ENCODE results near the gene DDX10.
A peak's percentile ranks its signal among the peaks of the same experiment; 100 is the strongest.
"Not testable (repeated sequence)": the region's sequence is repeated elsewhere in the genome, so short reads cannot be mapped to it uniquely, and the experiment has no call there.

The DDX10 gene

DNA sequence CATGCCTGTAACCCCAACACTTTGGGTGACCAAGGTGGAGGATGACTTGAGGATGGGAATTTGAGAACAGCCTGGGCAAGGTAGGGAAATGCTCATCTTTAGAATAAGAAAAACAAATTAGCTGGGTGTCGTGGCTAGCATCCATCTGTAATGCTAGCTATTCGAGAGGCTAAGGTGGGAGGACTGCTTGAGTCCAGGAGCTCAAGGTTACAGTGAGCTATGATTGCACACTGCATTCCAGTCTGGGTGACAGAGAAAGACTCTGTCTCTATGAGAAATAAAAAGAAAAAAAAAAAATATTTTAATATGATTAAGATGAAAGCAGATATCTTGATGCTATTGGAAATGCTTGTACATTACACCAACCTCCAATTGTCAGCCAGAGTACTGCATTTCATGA, 28.6 kb upstream of the DDX10 start:
- Histone ChIP-seq H3K27ac (ENCODE audit: low read depth, low read length) (no peak overlapping the region), H3K27me3 (ENCODE audit: control insufficient read depth, insufficient read depth, low read length) (no peaks in the 10 kb centered on the region), H3K9ac (ENCODE audit: low read length) (no peak overlapping the region), H3K4me1 (ENCODE audit: control insufficient read depth, insufficient read depth, low read length) (no peaks in the 10 kb centered on the region), H3K4me3 (ENCODE audit: low read length) (no peak overlapping the region), H3K36me3 (ENCODE audit: control insufficient read depth, insufficient read depth, low read length) (no peaks in the 10 kb centered on the region)

DNA sequence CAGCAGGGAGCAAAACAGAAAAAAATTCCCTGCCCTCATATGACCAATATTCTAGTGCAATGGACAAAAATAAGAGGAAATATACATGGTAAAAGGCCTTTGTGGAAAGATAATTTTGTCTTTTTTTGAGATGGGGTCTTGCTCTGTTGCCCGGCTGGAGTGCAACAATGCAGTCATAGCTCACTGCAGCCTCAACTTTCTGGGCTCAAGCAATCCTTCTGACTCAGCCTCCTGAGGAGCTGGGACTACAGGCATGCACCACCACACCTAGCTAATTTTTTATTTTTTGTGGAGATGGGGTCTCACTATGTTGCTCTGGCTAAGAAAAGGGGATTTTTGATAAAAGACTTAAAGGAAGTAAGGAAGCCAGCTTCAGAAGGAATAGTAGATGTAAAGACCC, 25.7 kb upstream of the DDX10 start:
- H3K27ac ChIP-seq (ENCODE audit: low read depth, low read length), result no peak overlapping the region
- H3K9ac ChIP-seq (ENCODE audit: low read length), result no peak overlapping the region
- H3K36me3 ChIP-seq (ENCODE audit: control insufficient read depth, insufficient read depth, low read length), result no peaks in the 10 kb centered on the region
- no peaks in the 10 kb centered on the region for H3K4me1 ChIP-seq (ENCODE audit: control insufficient read depth, insufficient read depth, low read length)
- H3K4me3 ChIP-seq (ENCODE audit: low read length), result no peak overlapping the region
- no peaks in the 10 kb centered on the region for H3K27me3 ChIP-seq (ENCODE audit: control insufficient read depth, insufficient read depth, low read length)

DNA sequence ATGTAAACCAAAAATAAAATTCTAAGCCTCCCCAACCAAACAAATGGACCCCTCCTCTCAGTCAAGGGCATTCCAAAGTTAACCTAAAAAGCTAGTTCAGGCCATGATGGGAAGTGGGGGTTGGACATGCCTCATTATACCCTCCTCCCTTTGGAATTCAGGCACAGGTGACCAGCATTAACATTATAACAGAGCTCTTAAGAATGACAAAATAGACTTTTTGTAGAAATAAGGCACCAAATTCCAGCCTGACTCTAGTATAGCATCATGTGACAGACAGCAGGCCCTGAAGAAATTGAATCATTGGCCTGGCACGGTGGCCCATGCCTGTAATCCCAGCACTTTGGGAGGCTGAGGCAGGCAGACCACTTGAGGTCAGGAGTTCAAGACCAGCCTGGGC, 23.1 kb upstream of the DDX10 start:
- not testable (repeated sequence) for H3K9ac ChIP-seq (ENCODE audit: low read length); H3K4me3 ChIP-seq (ENCODE audit: low read length); H3K27ac ChIP-seq (ENCODE audit: low read depth, low read length); H3K4me1 ChIP-seq (ENCODE audit: control insufficient read depth, insufficient read depth, low read length); H3K36me3 ChIP-seq (ENCODE audit: control insufficient read depth, insufficient read depth, low read length); H3K27me3 ChIP-seq (ENCODE audit: control insufficient read depth, insufficient read depth, low read length)

DNA sequence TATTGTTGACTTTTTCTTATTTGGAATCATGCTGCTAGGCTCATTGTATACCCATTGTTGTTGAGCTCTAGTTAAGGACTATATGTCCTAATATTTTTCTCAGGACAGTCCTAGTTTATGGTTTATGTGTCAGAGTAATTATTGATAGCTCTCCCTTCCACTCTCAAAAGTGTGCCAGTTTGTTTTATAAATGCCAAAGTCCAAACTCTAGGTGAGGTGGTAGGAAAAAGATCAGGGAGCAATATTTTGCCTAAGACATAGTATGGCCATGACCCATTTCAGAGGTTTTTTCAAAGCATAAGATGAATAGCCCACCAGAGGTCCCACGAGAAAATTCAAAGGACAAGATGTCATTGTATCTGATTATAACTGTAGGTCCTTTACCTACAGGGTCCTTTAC, 20.9 kb upstream of the DDX10 start:
- H3K27me3 ChIP-seq (ENCODE audit: control insufficient read depth, insufficient read depth, low read length), result no peaks in the 10 kb centered on the region
- no peak overlapping the region for H3K27ac ChIP-seq (ENCODE audit: low read depth, low read length)
- H3K9ac ChIP-seq (ENCODE audit: low read length), result no peak overlapping the region
- no peak overlapping the region for H3K4me3 ChIP-seq (ENCODE audit: low read length)
- H3K4me1 ChIP-seq (ENCODE audit: control insufficient read depth, insufficient read depth, low read length), result no peaks in the 10 kb centered on the region
- no peaks in the 10 kb centered on the region for H3K36me3 ChIP-seq (ENCODE audit: control insufficient read depth, insufficient read depth, low read length)

DNA sequence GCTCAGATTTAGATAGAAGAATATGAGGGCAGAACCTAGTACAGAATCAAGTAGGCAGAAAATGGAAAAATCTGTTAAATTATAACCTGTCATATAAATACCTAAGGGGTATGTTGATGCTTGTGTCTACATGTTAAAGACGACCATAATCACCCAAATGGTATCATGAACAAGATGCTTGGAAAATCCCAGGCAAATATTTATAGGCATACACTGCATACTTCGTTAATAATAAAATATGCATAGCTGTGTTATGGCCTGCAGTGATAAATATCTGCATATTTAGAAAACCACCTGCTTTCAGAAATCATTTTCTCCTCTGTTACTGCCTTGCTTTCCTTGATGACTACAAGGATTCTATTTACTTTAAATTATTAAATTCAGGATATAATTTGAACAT, 18.9 kb upstream of the DDX10 start:
- H3K4me3 ChIP-seq (ENCODE audit: low read length), result no peak overlapping the region
- no peak overlapping the region for H3K27ac ChIP-seq (ENCODE audit: low read depth, low read length)
- no peaks in the 10 kb centered on the region for H3K27me3 ChIP-seq (ENCODE audit: control insufficient read depth, insufficient read depth, low read length)
- H3K9ac ChIP-seq (ENCODE audit: low read length), result no peak overlapping the region
- no peaks in the 10 kb centered on the region for H3K36me3 ChIP-seq (ENCODE audit: control insufficient read depth, insufficient read depth, low read length)
- no peaks in the 10 kb centered on the region for H3K4me1 ChIP-seq (ENCODE audit: control insufficient read depth, insufficient read depth, low read length)

DNA sequence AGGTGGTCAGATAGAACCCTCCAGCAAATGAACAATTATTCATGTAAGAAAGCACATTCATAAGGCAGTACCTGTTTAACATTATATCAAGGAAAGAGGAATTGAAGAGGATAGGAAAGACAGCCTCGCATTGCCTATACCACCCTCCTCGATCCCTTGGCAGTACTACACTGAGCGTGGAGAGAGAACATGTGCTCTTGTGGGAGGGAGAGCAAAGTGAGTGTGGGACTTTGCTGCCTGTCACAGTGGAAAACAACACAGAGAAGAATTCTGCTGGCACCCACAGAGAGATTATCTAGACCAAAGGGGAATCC, 17.5 kb upstream of the DDX10 start:
- Histone ChIP-seq H3K4me1 (ENCODE audit: control insufficient read depth, insufficient read depth, low read length) (no peaks in the 10 kb centered on the region), H3K27me3 (ENCODE audit: control insufficient read depth, insufficient read depth, low read length) (no peaks in the 10 kb centered on the region), H3K27ac (ENCODE audit: low read depth, low read length) (no peak overlapping the region), H3K36me3 (ENCODE audit: control insufficient read depth, insufficient read depth, low read length) (no peaks in the 10 kb centered on the region), H3K9ac (ENCODE audit: low read length) (no peak overlapping the region), H3K4me3 (ENCODE audit: low read length) (no peak overlapping the region)

DNA sequence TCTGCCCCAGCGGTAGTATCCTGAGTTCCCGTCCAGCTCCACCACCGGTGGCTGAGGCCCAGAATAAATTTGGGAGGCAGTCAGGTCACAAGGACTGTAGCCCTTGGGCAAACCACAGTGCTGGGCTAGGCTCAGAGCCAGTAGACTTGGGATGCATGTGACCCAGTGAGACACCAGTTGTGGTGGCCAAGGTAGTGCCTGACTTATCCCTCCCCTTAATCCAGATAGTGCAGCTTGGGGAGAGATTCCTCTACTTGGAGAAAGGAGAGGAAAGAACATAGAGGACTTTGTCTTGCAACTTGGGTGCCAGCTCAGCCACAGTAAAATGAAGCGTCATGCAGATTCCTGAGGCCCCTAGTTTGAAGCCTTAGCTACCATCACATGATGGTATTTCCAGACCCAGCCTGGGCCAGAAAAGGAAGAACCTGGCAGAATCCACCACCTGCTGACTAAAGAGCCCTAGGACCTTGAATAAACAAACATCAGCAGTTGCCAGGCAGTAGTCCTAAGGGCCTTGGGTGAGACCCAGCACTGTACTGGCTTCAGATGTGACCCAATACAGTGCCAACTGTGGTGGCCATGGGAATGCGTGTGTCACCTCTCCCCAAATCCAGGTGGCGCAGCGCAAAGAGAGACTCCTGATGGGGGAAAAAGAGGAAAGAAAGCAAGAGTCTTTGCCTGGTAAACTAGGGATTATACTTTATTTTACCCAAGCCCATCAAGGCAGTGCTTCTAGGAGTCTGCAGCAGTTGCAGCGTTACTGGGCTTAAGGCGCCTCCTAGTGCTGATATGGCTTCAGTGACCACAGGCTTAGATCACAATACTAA, 17.0 kb upstream of the DDX10 start:
- Histone ChIP-seq H3K4me1 (ENCODE audit: control insufficient read depth, insufficient read depth, low read length) (no peaks in the 10 kb centered on the region), H3K4me3 (ENCODE audit: low read length) (no peak overlapping the region), H3K27me3 (ENCODE audit: control insufficient read depth, insufficient read depth, low read length) (no peaks in the 10 kb centered on the region), H3K27ac (ENCODE audit: low read depth, low read length) (no peak overlapping the region), H3K36me3 (ENCODE audit: control insufficient read depth, insufficient read depth, low read length) (no peaks in the 10 kb centered on the region), H3K9ac (ENCODE audit: low read length) (no peak overlapping the region)

DNA sequence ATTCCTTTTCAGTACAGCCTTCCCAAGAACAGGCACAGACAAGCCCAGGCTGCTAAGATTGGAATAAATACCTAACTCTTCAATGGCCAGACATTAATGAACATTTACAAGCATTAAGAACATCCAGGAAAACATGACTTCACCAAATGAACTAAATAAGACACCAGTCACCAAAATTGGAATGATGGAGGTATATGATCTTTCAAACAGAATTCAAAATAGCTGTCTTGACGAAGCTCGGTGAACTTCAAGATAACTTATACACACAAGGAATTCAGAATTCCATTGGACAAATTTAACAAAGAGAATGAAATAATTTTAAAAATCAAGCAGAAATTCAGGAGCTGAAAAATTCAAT, 16.4 kb upstream of the DDX10 start:
- H3K27ac ChIP-seq (ENCODE audit: low read depth, low read length), result no peak overlapping the region
- no peaks in the 10 kb centered on the region for H3K36me3 ChIP-seq (ENCODE audit: control insufficient read depth, insufficient read depth, low read length)
- no peaks in the 10 kb centered on the region for H3K4me1 ChIP-seq (ENCODE audit: control insufficient read depth, insufficient read depth, low read length)
- no peak overlapping the region for H3K9ac ChIP-seq (ENCODE audit: low read length)
- H3K27me3 ChIP-seq (ENCODE audit: control insufficient read depth, insufficient read depth, low read length), result no peaks in the 10 kb centered on the region
- H3K4me3 ChIP-seq (ENCODE audit: low read length), result no peak overlapping the region

DNA sequence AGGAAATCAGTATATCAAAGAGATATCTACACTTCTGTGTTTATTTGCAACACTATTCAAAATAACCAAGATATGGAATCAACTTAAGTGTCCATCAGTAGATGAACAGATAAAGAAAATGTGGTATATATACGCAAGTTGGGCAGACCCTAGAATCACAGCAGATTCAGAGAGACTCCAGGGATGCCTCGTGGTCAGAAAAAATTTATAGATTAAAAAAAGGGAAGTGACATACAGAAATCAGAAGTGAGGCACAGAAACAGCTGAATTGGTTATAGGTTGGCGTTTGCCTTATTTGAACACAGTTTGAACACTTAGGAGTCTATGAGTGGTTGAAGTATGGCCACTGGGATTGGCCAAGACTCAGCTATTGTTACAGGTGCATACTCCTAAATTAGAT, 10.8 kb upstream of the DDX10 start:
- H3K9ac ChIP-seq (ENCODE audit: low read length); H3K27me3 ChIP-seq (ENCODE audit: control insufficient read depth, insufficient read depth, low read length); H3K4me1 ChIP-seq (ENCODE audit: control insufficient read depth, insufficient read depth, low read length); H3K4me3 ChIP-seq (ENCODE audit: low read length); H3K36me3 ChIP-seq (ENCODE audit: control insufficient read depth, insufficient read depth, low read length); H3K27ac ChIP-seq (ENCODE audit: low read depth, low read length): not testable (repeated sequence)

DNA sequence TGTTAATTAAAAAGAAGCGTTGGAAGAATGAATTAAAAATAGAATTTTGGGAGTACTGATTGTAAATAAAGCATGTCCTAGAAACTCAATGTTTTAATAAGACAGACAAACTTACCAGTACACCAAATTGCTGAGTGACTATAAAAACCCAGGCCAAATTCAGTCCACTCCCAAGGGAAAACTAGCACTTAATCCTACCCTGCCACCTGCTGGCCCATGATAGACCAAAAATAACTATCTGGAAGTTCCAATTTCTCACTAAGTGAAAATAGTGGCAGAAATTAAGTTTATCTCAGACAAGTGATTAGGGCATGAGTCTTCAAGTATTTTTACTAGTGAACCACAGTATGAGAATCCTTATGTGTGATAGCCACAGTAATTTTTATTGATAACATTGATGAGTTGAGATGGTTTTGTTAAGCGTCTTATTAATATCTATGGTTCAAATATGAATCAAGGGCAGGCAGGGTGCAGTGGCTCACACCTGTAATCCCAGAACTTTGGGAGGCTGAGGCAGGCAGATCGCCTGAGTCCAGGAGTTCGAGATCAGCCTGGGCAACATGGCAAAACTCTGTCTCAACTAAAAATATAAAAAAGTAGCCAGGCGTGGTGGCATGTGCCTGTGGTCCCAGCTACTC, 9.8 kb upstream of the DDX10 start:
- H3K27me3 ChIP-seq (ENCODE audit: control insufficient read depth, insufficient read depth, low read length), result no peaks in the 10 kb centered on the region
- H3K27ac ChIP-seq (ENCODE audit: low read depth, low read length), result no peak overlapping the region
- no peaks in the 10 kb centered on the region for H3K4me1 ChIP-seq (ENCODE audit: control insufficient read depth, insufficient read depth, low read length)
- H3K4me3 ChIP-seq (ENCODE audit: low read length), result no peak overlapping the region
- no peaks in the 10 kb centered on the region for H3K36me3 ChIP-seq (ENCODE audit: control insufficient read depth, insufficient read depth, low read length)
- H3K9ac ChIP-seq (ENCODE audit: low read length), result no peak overlapping the region

DNA sequence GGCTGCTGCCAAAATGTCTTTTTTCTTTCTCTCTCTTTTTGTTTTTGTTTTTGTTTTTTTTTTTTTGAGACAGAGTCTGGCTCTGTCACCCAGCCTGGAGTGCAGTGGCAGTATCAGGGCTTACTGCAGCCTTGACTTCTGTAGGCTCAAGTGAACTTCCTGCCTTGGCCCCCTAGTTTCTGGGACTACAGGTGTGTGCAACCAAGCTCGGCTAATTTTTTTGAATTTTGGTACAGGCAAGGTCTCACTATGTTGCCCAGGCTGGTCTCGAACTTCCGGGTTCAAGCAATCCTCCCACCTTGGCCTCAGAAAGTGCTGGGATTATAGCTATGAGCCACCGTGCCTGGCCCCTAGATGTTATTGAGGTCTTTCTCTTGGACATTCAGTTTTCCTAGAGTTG, 2.2 kb upstream of the DDX10 start:
- Histone ChIP-seq H3K27me3 (ENCODE audit: control insufficient read depth, insufficient read depth, low read length) (no peaks in the 10 kb centered on the region), H3K36me3 (ENCODE audit: control insufficient read depth, insufficient read depth, low read length) (no peaks in the 10 kb centered on the region), H3K4me3 (ENCODE audit: low read length) (no peak overlapping the region), H3K4me1 (ENCODE audit: control insufficient read depth, insufficient read depth, low read length) (peaks cover 11% of the 10 kb centered on the region), H3K9ac (ENCODE audit: low read length) (no peak overlapping the region), H3K27ac (ENCODE audit: low read depth, low read length) (no peak overlapping the region)

DNA sequence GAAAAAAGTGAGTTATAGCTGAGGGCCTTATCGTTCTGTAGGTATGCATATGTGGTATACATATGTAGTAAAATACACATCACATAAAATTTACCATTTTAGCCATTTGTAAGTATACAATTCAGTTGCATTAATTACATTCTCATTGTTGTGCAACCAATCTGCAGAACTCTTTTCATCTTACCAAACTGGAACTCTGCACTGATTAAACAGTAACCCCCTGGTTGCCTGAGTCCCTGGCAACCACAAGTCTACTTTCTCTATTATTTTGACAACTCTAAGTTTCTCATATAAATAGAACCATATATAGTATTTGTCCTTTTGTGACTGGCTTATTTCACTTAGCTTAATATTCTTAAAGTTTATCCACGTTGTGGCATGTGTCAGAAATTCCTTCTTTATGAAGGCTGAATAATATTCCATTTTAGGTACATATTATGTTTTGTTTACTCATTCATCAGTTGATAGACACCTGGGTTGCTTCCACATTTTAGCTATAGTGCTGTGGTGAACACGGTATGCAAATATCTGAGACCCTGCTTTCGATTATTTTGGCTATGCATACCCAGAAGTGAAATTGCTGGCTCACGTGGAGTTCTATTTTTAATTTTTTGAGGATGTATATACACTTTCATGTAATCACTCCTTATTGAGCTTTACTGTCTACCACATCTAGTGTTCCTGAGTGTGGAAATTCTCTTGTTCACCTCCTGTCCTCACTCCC, 1.6 kb upstream of the DDX10 start:
- Histone ChIP-seq H3K4me1 (ENCODE audit: control insufficient read depth, insufficient read depth, low read length) (peaks cover 11% of the 10 kb centered on the region), H3K27me3 (ENCODE audit: control insufficient read depth, insufficient read depth, low read length) (no peaks in the 10 kb centered on the region), H3K36me3 (ENCODE audit: control insufficient read depth, insufficient read depth, low read length) (no peaks in the 10 kb centered on the region), H3K9ac (ENCODE audit: low read length) (no peak overlapping the region), H3K27ac (ENCODE audit: low read depth, low read length) (no peak overlapping the region), H3K4me3 (ENCODE audit: low read length) (no peak overlapping the region)

DNA sequence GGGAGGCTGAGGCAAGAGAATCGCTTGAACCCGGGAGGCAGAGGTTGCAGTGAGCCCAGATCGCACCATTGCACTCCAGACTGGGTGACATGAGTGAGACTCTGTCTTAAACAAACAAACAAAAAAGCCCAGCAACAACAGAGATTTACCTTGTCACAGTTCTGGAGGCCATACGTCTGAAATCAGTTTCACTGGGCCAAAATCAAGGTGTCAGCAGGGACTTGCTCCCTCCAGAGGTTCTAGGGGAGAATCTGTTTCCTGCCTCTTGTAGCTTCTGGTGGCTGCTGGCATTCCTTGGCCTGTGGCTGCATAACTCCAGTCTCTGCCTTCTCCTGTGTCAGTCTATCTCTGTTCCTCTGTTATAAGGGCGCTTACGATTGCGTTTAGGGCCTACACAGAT, 1.5 kb downstream of the DDX10 start:
- H3K36me3 ChIP-seq (ENCODE audit: control insufficient read depth, insufficient read depth, low read length), result no peaks in the 10 kb centered on the region
- no peak overlapping the region for H3K9ac ChIP-seq (ENCODE audit: low read length)
- H3K27me3 ChIP-seq (ENCODE audit: control insufficient read depth, insufficient read depth, low read length), result no peaks in the 10 kb centered on the region
- H3K27ac ChIP-seq (ENCODE audit: low read depth, low read length), result no peak overlapping the region
- peaks cover 11% of the 10 kb centered on the region for H3K4me1 ChIP-seq (ENCODE audit: control insufficient read depth, insufficient read depth, low read length)
- H3K4me3 ChIP-seq (ENCODE audit: low read length), result peak overlapping the region; percentile 18

All from rectal smooth muscle tissue (tissue), 1 donor.